Ovary (tissue), 9 donors: ENCODE results near the gene NSUN6. TPM values are rescaled to one million over a fixed set of nuclear protein-coding genes. Genes with fewer than 3 reads are reported as not detected.
"Not testable (repeated sequence)": the region's sequence is repeated elsewhere in the genome, so short reads cannot be mapped to it uniquely, and the experiment has no call there.

Experiments
- DNase-seq, 5 donors: peaks; one replicate each; pipeline ENCODE4 v3.0.0-alpha.2; 2019 to 2020
- H3K27ac ChIP-seq, 2 donors: fragments of 200-600 bp; one replicate each; pipeline versions ENCODE4 v1.5.1 to v1.8.0; 2019 to 2022
- H3K27me3 ChIP-seq: fragments of 200-600 bp; one replicate; pipeline ENCODE4 v1.8.0; 2022
- H3K36me3 ChIP-seq: fragments of 200-600 bp; sonication (generic); one replicate; pipeline ENCODE4 v1.5.1; 2019
- H3K4me1 ChIP-seq: one replicate; pipeline ENCODE4 v1.8.1; 2013; ENCODE audit warnings: mild to moderate bottlenecking, moderate library complexity; ENCODE audit not compliant: insufficient read depth
- H3K4me3 ChIP-seq: fragments of 200-600 bp; sonication (generic); one replicate; pipeline ENCODE4 v1.5.1; 2017
- H3K9me3 ChIP-seq, 2 donors: fragments of 200-600 bp in 1 of 2; sonication (generic) in 1 of 2; one replicate each; pipeline versions ENCODE4 v1.5.1 to v1.8.1; 2013 to 2019; ENCODE audit warnings: mild to moderate bottlenecking in 1 of 2, moderate library complexity in 1 of 2
- CTCF ChIP-seq, 3 donors: fragments of 450-650 bp in 2 of 3; fragments of 200-600 bp in 1 of 3; IDR thresholded peaks; one replicate each; pipeline versions ENCODE4 v1.5.1 to v1.8.0; 2016 to 2022; ENCODE audit warnings: antibody characterized with exemption in 3 of 3, mild to moderate bottlenecking in 1 of 3
- EP300 ChIP-seq: sonication (generic); formaldehyde crosslinking; IDR thresholded peaks from one replicate; pipeline ENCODE4 v1.6.1; 2017; ENCODE audit warnings: antibody characterized with exemption
- POLR2A ChIP-seq: fragments of 450-650 bp; IDR thresholded peaks from one replicate; pipeline ENCODE4 v1.6.1; 2017; ENCODE audit warnings: antibody characterized with exemption, mild to moderate bottlenecking, moderate library complexity
- WGBS, 3 donors: extraction: QIAGEN DNeasy Blood & Tissue Kit in 1 of 3; methylation state at CpG; one replicate each; pipeline versions ENCODE4 v1.1.5 to v1.1.7; 2013 to 2017; 5-methylcytosine and 5-hydroxymethylcytosine counted together
- intact Hi-C, 4 donors: fragments of 100-400 bp; cut with DNase I; formaldehyde crosslinking; loops; one replicate each; pipeline versions ENCODE4 v1.11.0 to v1.15.1; 2022 to 2023
- polyA plus RNA-seq, 2 donors: library from polyadenylated mRNA; stranded (reverse); fragments of 200-250 nt in 1 of 2; fragments of 350-450 nt in 1 of 2; fragmentation: Illumina TruSeq in 1 of 2; extraction: RNeasy Lipid Tissue Mini Kit (QIAGEN cat#74804) in 1 of 2; gene quantifications; one replicate each; pipeline ENCODE4 v1.2.3, GENCODE V29; 2013 to 2014
- total RNA-seq, 7 donors: library from RNA; depleted of rRNA in 2 of 7; stranded (reverse); fragments of >200 nt in 2 of 7; fragmentation: NEBNext Ultra II Directional in 3 of 7; extraction: Animal tissue kit (Norgen Biotek cat#: 25700) in 3 of 7; gene quantifications; one replicate each; pipeline versions ENCODE4 v1.1.0 to v1.2.4, GENCODE V29; 2016 to 2023
- donor health status: DM: no; HTN: no; CAD: no; lungs with moderate emphysema.
- donor health status: DM: no; HTN: no; CAD: no.
- donor health status: Bipolar disorder and iron deficiency.
- donor health status: DM: yes; HTN: yes; CAD: no.
- donor health status: DM: no; HTN: no; CAD: no.
- donor health status: DM: yes; HTN: yes; CAD: no.

The NSUN6 gene
- total and polyA plus RNA-seq, 9 donors: 8.9 to 19.5 (median 15.0) TPM

DNA sequence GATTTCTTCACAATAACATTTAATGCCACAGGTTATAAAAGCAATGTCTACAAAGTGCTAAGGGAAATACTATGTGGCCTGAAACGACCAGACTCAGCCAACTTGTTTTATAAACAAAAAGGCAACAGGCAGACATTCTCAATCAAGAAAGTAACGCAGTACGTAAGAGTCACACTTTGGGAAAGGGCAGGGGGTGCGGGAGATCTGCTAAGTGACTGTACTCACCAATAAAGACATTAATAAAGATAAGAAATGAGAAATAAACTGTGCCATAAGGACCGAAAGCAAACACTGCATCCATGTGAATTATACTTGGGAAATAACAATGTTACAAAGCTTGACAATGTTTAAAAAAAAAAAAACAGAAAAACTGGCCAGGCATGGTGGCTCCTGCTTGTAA is 25.5 kb downstream of the NSUN6 start:
- Histone ChIP-seq H3K4me3 (no peak overlapping the region), H3K9me3 (no peaks in the 10 kb centered on the region), H3K4me1 (peaks cover 2% of the 10 kb centered on the region), H3K36me3 (no peaks in the 10 kb centered on the region), H3K27ac (peak overlapping the region in 1 of 2 donors; percentile 90), H3K27me3 (no peaks in the 10 kb centered on the region)
- DNase-seq: no peak
- TF ChIP-seq POLR2A: no peak
- TF ChIP-seq CTCF (IDR thresholded peaks at IDR 0.05): no peak
- TF ChIP-seq EP300: no peak
- intact Hi-C loops: no loop called here
- WGBS, 3 donors: 81 to 89% (median 81%) methylated on average over 5 of the region's 5 CpGs

DNA sequence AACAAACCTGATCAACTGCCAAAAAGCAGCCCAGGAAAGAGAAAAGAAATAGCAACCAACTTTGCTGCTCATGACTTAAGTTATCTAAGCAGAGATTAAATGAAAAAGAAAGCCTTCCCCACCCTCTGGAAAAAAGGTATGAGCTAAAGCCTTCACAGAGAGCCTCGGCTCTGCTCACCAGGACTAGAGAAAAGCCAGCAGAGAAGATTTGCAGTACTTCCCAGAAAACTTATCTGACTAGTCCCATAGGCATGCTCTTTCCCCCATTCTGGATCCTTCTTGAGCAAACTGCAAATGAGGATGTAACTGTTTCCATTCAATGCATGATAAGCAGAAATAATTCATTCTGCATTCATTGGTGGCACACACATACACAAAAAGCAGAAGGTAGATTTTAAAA is 27.7 kb downstream of the NSUN6 start:
- H3K9me3 ChIP-seq, H3K4me1 ChIP-seq, intact Hi-C loops, H3K27me3 ChIP-seq, H3K4me3 ChIP-seq, H3K27ac ChIP-seq, H3K36me3 ChIP-seq, DNase-seq: not testable (repeated sequence)
- whole genome bisulfite sequencing, 3 donors: 64 to 76% (median 66%) methylated on average over 1 of the region's 1 CpG

DNA sequence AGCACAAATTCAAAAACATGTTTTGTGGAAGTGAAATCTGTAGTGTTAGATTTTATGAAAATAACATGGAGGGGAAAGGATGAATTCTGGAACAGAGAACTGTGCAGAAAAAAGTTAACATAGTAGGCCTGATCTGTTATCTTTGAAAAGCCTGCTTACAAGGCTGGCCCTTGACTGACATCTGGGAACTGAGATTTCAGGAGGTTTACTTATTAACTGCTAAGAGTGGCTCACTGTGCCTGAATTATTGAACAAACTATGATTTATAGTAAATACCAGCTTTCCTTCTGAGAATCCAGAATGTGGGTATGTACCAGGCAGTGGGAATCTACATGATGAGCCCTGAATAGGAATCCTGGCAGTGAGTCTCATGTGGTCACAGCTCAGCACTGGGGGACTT is 30.5 kb downstream of the NSUN6 start:
- H3K9me3 ChIP-seq: no peaks in the 10 kb centered on the region
- H3K27me3 ChIP-seq: no peaks in the 10 kb centered on the region
- no peak overlapping the region for H3K27ac ChIP-seq
- no peaks in the 10 kb centered on the region for H3K4me1 ChIP-seq
- no peaks in the 10 kb centered on the region for H3K36me3 ChIP-seq
- TF ChIP-seq POLR2A: no peak
- no peak for TF ChIP-seq EP300
- TF ChIP-seq CTCF (IDR thresholded peaks at IDR 0.05): no peak
- no peak for DNase-seq
- intact Hi-C loops: no loop called here
- no peak overlapping the region for H3K4me3 ChIP-seq

DNA sequence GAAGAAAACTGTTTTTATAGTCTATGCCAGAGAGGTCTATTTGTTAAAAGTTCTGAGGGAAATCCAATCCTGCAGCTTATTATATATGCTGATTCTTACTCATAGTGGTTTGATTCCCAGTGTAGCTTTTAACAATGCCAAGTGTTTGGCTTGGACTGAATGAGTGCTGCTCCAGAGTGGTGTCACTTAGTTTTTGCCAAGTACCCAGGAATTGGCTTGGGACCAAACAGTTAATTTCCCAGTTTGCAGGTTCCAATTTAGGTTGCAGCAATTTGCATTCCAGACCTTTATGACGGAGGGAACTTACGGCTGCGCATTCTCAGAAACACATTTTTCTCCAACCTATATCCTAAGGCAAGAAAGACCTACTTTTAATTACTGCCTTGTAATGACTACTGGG is 32.4 kb downstream of the NSUN6 start:
- WGBS, 3 donors: 97% methylated on average over 3 of the region's 3 CpGs
- Histone ChIP-seq H3K4me1 (no peaks in the 10 kb centered on the region), H3K9me3 (no peaks in the 10 kb centered on the region), H3K27ac (no peak overlapping the region), H3K36me3 (no peaks in the 10 kb centered on the region), H3K4me3 (no peak overlapping the region), H3K27me3 (no peaks in the 10 kb centered on the region)
- DNase-seq: no peak
- intact Hi-C loops: no loop called here
- TF ChIP-seq EP300: no peak
- TF ChIP-seq POLR2A: no peak
- TF ChIP-seq CTCF (IDR thresholded peaks at IDR 0.05): no peak

DNA sequence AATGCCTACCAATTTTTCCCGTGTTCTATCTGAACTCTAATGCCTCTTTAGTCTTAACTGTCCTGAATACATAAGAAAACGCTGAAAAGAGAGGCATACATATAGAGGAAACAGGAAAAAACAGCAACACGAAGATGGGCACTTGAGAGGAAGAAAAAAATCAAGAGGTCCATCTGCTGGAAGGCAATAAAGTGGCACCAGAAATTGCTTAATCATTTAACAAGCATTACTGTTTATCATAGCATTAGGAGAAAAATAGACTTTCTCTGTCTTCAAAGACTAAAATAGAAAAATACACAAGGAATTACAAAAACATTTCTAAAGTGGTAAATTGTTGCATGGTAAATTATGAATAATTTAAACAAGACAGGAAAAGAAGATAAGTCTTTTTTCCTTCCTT is 35.0 kb downstream of the NSUN6 start:
- H3K27me3 ChIP-seq: no peaks in the 10 kb centered on the region
- no peaks in the 10 kb centered on the region for H3K36me3 ChIP-seq
- 69 to 82% (median 78%) methylated on average over 3 of the region's 3 CpGs for WGBS, 3 donors
- DNase-seq: no peak
- TF ChIP-seq EP300 (no peak), POLR2A (no peak), CTCF (IDR thresholded peaks at IDR 0.05) (no peak)
- H3K4me1 ChIP-seq: no peaks in the 10 kb centered on the region
- H3K27ac ChIP-seq: no peak overlapping the region
- H3K9me3 ChIP-seq: no peaks in the 10 kb centered on the region
- no peak overlapping the region for H3K4me3 ChIP-seq
- intact Hi-C loops: no loop called here
